Muscle of back (tissue), 11 donors: ENCODE results near the gene SNX10. TPM values are rescaled to one million over a fixed set of nuclear protein-coding genes. Genes with fewer than 3 reads are reported as not detected.
A peak's percentile ranks its signal among the peaks of the same experiment; 100 is the strongest.

Source experiments
- DNase-seq, 3 donors: peaks; one replicate each; pipeline versions ENCODE4 v3.0.0 to v3.0.0-alpha.2; 2013
- polyA plus RNA-seq, 10 donors: library from polyadenylated mRNA; unstranded; fragments of 120-200 nt; gene quantifications; one replicate each; pipeline ENCODE4 v1.2.1, GENCODE V29; 2013; ENCODE audit not compliant: insufficient read length in 10 of 10

The SNX10 gene
- polyA plus RNA-seq, 10 donors = 1.8 to 3.0 (median 2.2) TPM

- DNase-seq = no peak
Observed at GRCh38 chr7:26295586-26295985, 3.9 kb downstream of the SNX10 start.

DNA sequence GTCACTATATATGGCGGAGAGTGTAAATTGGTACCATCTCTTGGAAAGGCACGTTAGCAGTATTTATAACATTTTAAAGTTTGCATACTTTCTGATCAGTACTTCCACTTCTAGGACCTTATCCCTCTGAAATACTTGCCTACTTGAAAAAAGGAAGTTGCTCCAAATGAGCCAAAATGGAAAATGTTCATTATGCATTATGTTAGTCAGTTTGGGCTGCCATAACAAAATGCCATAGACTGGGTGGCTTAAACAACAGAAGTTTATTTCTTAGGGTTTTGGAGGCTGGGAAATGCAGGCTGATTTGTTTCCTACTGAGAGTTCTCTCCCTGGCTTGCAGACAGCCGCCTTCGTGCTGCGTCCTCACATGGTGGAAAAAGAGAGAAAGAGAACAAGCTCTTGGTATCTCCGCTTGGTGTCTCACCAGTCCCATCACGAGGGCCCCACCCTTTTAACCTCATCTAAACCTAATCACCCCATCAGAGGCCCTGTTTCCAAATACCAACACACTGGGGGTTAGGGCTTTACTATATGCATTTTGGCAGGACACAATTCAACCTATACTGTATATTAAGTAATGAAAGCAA, 6.9 kb downstream of the SNX10 start:
- DNase-seq = no peak

- no peak for DNase-seq
Observed at GRCh38 chr7:26305090-26305868, 13.6 kb downstream of the SNX10 start.

DNA sequence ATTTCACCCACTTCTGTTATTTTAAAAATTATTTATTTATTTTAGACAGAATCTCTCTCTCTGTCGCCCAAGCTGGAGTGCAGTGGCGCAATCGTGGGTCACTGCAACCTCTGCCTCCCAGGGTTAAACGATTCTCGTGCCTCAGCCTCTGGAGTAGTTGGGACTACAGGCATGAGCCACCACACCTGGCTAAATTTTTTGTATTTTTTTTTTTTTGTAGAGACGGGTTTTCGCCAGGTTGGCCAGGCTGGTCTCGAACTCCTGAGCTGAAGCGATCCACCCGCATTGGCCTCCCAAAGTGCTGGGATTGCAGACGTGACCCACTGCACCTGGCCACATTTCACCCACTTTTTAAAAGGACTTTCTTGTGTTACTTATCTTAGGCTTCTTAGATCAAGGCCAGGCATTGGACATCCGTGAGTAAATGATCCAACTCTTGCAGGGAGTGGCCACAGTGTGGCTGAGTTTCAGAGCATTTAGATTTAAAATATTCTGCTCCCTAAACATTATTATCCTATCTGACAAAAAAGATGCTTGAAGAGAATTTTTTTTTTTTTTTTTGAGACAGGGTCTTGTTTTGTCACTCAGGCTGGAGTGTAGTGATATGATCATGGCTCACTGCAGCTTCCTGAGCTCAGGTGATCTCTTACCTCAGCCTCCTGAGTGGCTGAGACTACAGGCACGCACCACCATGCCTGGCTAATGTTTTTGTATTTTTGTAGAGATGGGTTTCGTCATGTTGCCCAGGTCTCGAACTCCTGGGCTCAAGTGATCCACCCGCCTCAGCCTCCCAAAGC, 14.4 kb downstream of the SNX10 start:
- DNase-seq = no peak

DNA sequence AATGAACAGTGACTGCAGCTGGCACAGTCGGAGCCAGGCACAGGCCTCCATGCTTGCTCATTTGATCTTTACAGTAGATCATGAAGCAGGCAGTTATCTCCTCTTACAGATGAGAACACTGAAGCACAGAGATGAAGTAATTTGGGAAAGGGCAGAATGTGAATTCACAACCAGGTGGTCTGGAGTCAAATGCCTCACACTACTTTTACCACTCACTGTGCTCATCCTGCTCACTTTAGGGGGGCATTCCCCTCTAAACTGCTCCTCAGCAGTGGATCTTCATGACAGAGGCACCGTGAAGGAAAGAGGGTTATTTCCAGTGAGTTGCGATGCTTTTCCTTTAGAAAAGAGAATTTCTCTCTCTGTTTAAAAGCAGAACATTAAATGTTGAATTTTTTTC, 15.1 kb downstream of the SNX10 start:
- DNase-seq = no peak

DNA sequence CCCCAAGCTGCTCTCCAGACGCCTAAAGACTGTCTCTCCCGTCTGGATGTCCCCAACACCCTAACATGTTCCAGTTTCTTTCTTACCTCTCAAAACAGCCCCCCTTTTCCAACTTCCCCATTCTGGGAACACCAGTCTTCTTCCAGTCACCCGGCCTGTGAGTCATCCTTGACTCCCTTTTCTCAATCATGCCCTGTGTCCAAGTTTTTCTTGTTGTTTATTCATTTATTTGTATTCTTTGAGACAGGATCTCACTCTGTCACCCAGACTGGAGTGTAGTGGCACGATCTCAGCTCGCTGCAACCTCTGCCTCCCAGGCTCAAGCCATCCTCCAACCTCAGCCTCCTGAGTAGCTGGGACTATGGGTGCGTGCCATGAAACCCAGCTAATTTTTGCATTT, 15.6 kb downstream of the SNX10 start:
- DNase-seq = no peak

DNA sequence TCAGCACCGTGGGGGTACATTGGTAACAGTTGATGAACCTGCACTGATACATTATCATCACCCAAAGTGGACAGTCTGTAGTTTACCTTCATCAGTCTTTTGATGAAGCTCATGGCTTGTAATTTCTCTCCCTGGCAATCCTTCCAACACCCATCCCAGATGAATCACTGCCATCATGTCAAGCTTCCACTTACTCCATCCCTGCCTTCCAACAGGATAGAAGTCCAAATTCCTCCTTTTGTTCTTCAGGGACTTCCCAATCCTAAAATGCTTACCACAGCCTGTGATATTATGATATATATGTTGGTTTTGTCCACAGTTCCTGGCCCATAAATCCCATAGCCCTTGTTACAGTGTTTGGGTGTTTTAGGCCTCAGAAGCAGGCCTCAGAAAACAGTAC, 16.1 kb downstream of the SNX10 start:
- DNase-seq = no peak

GRCh38 chr7:26308551-26308950, 16.9 kb downstream of the SNX10 start:
- no peak for DNase-seq

DNA sequence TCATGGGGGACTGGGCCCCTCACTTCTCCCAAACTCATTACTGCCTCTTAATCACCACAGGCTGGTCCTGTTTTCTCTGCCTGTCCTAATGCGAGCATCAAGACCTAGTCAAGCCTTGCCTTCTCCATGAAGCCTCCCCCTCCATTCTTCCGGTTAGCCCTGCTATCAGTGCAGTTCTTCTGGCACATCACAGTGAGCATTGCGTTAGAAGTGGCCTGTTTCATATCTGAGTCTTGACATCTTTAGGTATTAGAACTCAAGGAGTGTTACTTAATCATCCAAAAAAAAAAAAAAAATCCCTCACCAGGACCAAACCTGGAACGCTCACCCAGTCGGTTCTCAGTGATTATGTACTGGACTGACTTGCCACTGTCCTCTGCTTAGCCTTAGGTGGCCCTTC, 17.4 kb downstream of the SNX10 start:
- no peak for DNase-seq

DNA sequence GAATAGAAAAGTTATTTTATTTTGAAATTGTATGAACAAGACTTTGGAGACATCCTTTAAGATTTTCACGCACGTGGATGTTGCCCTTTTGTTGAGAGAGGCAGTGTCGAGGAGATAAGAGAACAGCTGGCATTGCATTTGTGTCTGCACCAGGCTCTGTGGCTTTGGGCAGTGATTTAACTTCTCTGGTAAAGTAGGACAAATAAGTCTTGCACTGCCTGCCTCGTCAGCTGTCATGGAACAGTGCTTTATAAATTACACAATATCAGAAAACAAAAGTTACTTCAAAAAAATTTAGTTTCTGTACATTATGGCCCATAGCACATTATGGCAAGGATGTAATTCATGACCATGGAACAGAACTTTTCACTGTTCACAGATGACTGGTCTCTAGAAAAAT, 20.1 kb downstream of the SNX10 start:
- DNase-seq = no peak

DNA sequence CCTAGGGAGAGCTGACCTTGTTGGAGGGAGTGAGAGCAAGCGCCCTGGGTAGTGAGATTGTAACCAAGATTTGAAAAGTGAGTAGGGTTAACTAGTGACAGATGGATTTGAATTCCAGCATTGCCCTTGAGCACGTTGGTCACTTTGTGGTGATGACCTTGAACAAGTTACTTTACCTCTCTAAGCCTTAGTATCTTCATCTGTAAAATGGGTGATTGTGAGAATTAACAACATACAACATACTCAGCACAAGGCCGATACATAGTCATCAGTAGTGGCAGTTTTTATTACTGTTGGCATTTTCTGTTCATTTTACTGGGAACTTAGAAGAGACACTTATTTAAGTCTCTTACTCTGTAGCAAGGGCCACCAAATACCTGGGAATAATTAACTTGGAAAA, 25.5 kb downstream of the SNX10 start:
- no peak for DNase-seq

DNA sequence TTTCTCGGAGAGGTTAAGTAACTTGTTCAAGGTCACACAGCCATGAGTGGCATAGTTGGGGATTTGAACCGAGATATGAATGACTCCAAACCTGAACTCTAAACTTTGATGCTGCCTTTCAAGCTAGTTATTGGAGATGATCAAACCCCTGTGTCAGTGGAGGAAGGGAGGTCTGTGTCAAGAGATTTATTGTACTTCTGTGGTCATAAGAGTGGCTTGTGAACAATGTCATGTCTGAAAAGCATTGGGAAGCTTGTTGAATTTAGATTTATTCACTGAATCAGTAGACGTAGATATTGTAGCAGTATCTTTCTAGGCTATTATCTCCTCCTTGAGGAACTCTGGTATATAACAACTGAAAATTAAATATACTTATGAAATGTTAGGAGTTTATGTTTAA, 27.3 kb downstream of the SNX10 start:
- no peak for DNase-seq

- DNase-seq = no peak
Observed at GRCh38 chr7:26319636-26320035, 28.0 kb downstream of the SNX10 start.

DNA sequence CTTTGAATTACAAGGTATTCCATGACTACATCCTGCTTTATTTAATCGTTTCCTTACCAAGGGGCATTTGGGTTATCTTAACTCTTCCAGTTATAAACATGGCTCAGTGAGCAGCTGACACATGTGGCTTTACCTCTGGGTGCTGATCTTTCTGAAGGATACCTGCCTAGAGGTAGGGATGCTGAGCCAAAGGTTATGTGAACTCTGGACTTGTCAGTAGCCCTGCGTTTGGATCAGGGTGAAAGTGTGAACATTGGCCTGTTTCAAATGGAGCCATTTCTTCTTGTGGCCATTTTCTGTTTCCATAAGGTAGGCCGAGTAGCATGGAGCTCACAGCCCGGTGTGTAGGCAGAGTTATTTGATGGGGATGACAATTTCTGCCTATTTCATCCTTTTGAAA, 29.2 kb downstream of the SNX10 start:
- DNase-seq = no peak

DNA sequence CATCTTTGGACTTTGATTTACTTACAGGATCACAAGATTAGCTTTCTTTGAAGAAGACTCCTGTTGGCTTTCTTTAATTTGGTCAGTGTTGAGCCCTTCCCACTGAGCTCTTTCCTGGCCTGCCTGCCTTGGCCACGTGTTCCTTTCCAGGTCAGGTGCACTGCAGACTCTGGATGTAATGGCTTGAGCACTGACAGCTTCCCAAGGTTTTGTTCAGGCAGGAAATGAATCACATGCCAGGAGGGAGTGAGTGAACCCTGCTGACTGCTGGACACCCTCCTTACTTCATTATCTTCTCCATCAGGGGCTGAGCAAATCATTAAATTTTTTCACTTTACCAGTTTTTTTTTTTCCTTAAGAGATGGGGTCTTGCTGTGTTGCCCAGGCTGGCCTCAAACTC, 29.8 kb downstream of the SNX10 start:
- no peak for DNase-seq

DNA sequence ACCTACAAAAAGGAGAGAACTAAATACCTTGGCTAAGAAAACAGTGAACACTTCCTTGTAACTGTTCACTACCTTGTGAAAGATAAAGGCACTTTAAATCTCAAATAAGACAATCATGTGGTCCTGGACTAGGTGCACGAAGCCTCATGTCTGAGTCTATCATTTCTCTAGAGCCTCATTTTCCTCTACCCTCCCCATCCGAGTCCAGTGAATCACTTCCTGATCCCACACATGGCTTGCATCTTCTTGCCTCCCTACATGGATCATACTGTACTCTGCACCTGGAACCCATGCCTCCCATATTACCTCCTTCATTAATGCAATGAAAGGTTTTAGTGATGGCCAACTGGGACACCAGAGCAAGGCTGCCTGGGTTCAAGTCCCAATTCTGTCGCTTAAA, 34.5 kb downstream of the SNX10 start:
- no peak for DNase-seq

DNA sequence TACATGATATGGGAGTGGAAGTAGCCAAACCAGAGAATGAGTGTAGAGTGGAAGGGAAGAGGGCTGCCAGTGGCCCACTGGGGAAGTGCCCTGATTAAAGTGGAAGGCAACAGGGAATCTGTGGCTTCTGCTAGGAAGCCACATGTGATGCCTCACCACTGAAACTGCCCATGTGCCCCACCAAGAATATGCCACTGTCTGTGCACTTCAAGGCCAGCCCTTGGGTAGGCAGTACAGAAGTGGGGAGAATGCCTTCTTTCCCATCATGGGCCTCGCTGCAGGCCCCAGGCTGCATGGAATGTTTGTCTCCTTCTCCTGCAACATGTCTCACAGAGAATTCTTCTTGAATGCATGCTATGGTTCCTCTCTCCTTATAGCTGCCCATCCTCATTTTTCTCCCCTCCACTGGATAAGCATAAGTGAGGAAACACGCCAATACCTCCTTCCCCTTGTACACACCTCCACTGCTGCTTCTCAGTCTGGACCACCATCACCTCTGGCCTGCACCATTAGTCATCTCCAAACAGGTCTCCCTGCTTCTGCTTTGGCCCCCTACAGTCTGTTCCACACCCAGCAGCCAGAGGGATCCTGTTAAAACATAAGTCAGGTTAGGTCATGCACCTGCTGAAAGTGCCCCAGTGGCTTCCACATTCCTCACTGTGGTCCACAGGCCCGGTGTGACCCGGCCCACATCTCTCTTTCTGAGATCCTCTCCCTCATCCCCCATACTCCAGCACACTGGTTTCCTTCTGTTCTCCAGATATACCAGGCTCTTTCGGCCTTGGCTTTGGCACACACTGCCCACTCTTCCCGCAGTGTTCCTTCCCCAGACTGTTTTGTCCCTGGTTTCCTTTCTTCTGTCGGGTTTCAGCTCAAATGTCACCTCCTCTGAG, 37.1 kb downstream of the SNX10 start:
- no peak for DNase-seq

DNA sequence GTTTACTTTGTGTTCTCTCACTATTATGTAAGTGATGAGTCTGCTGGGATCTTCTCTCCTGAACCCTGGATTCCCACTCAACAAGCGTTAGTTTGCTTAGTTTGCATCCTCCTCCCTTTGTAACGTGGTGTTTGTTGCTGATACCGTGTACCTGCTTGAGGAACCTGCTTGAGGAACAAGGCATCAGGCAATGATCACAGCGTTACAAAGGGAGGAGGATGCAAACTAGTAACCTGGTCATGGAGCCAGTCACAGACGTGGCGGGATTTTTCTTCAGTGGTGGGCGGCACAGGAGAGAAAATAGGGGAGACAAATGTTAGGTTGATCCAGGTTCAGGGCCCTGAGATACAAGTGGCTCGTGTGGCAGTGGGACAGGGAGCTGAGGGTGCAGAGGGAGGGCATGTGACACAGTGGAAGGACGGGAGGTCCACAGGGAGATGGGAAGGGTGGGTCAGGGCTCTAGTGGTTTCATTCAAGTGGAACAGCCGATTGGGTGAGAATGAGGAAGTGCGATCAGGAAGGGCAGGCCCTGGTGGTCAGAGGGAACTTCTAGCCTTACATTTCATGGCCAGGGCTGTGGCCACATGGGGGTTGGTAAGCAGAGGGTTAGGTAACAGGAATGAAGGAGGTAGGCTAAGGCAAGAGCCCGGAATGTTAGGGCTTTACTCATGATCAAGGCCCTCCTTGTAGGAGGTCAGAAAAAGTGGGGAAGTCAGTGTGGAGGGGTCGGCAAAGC, 38.0 kb downstream of the SNX10 start:
- peak in 1 of 3 donors; percentile 18 for DNase-seq

DNA sequence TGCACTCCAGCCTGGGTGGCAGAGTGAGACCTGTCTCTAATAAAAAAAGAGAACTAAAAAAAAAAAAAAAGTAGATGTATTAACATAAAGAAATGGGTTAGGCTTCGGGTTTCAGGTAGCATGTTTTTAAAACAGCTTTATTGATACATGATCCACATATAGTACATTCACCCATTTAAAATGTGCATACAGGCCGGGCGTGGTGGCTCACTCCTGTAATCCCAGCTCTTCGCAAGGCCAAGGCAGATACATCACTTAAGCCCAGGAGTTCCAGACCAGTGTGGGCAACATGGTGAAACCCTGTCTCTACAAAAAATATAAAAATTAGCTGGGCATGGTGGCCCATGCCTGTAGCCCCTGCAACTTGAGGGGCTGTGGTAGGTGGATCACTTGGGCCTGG, 39.5 kb downstream of the SNX10 start:
- DNase-seq = no peak

GRCh38 chr7:26331789-26332188, 40.1 kb downstream of the SNX10 start:
- DNase-seq = no peak

DNA sequence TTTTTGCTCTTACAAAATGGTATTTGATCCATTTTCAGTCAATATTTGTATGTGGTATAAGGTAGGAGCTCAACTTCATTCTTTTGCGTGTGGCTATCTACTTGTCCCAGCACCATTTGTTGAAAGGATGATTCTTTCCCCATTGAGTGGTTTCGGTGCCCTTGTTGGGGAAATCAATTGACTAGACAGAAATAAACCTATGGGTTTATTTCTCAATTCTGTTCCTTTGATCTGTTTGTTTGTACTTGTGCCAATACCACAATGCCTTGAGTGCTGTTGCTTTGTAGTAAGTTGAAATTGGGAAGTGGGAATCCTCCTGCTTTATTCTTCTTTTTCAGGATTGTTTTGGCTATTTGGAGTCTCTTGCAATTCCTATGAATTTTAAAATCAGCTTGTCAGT, 41.0 kb downstream of the SNX10 start:
- no peak for DNase-seq
